Astrocyte (in vitro differentiated cells and primary cell): ENCODE results near the gene TNIK.

ENCODE experiments used
- EZH2 ChIP-seq: IDR thresholded peaks from 2 replicates; pipeline ENCODE4 v1.6.1; 2012; ENCODE audit warnings: mild to moderate bottlenecking, low read length, inconsistent platforms; ENCODE audit not compliant: insufficient read depth
- TF ChIP-seq, protein P1 (sequence below): IDR thresholded peaks from 2 replicates; pipeline ENCODE4 v1.5.1; 2011; ENCODE audit warnings: low read depth, mild to moderate bottlenecking, inconsistent platforms, low read length, moderate library complexity; ENCODE audit not compliant: insufficient read depth

DNA sequence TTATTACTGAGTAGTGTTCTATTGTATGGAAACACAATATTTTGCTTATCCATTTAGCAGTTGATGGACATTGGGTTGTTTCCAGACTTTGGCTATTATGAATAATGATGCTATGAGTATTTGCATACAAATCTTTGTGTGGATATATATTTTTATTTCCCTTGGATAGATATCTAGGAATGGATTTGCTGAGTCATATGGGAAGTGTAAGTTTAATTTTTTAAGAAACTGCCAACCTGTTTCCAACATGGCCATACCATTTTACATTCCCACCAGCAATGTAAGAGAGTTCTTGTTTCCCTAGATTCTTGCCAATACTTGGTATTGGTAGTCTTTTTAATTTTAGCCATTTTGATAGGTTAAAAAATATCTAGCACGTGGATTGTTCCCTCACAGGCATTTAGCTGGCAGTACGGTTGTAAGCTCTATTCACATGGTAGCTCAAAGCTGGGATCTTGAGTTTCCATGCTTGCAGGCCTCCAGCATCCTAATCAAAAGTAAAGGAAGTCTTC lies 45.7 kb upstream of the TNIK start:
- TF ChIP-seq, protein P1, sequence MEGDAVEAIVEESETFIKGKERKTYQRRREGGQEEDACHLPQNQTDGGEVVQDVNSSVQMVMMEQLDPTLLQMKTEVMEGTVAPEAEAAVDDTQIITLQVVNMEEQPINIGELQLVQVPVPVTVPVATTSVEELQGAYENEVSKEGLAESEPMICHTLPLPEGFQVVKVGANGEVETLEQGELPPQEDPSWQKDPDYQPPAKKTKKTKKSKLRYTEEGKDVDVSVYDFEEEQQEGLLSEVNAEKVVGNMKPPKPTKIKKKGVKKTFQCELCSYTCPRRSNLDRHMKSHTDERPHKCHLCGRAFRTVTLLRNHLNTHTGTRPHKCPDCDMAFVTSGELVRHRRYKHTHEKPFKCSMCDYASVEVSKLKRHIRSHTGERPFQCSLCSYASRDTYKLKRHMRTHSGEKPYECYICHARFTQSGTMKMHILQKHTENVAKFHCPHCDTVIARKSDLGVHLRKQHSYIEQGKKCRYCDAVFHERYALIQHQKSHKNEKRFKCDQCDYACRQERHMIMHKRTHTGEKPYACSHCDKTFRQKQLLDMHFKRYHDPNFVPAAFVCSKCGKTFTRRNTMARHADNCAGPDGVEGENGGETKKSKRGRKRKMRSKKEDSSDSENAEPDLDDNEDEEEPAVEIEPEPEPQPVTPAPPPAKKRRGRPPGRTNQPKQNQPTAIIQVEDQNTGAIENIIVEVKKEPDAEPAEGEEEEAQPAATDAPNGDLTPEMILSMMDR = no peak
- no peak for TF ChIP-seq EZH2
